ENCODE measurements around the gene POLD3. TPM values are rescaled to one million over a fixed set of nuclear protein-coding genes. Genes with fewer than 3 reads are reported as not detected.
A peak's percentile ranks its signal among the peaks of the same experiment; 100 is the strongest.

Gene POLD3
- total and polyA plus RNA-seq, 10 of the 15 experiments (the other 5 are each of a cell fraction or from before 2014, with no cell fraction given), result 23.8 to 63.7 (median 38.7) TPM

GRCh38 chr11:74593463-74593862 lies 1.1 kb downstream of the POLD3 start:
- no TSS peak for BruUV-seq (replicated peaks)

More at GRCh38 chr11:74593463-74593862, 1.1 kb downstream of the POLD3 start:
- RAD21 ChIA-PET (ENCODE audit: unreplicated experiment), result no interaction called here
- Histone ChIP-seq H2AFZ (ENCODE audit: control insufficient read depth, low read depth, low read length) (peak overlapping the region; percentile 96), H3K9ac (ENCODE audit: control insufficient read depth, insufficient read depth, low read length) (peak overlapping the region; percentile 95), H3K4me3 (peak overlapping the region; percentile 99), H3K27me3 (replicated peaks in 1 of 2; ENCODE audit: control insufficient read depth in 2 of 2, insufficient read depth in 2 of 2, low read length in 1 of 2) (no peaks in the 10 kb centered on the region), H3K4me1 (ENCODE audit: control insufficient read depth, insufficient read depth, low read length) (no peaks in the 10 kb centered on the region), H3K36me3 (ENCODE audit: control insufficient read depth in 2 of 2, insufficient read depth in 2 of 2, low read length in 1 of 2) (peaks cover 2 to 4% of the 10 kb centered on the region in 2 experiments; a peak in 3 of 4 replicates), H3K79me2 (ENCODE audit: control insufficient read depth, insufficient read depth, low read length) (peaks cover 25% of the 10 kb centered on the region), H4K20me1 (ENCODE audit: control insufficient read depth, insufficient read depth) (no peaks in the 10 kb centered on the region), H3K9me3 (replicated peaks; ENCODE audit: control insufficient read depth, insufficient read depth, low read length) (no peaks in the 10 kb centered on the region; the same call in 2 of the 3 replicates), H3K27ac (ENCODE audit: control insufficient read depth, insufficient read depth) (peak overlapping the region; percentile 87), H3K4me2 (ENCODE audit: control insufficient read depth, insufficient read depth) (peak overlapping the region; percentile 88)
- DNase-seq (ENCODE audit: low read depth, low spot score), result no peak
- WGBS (ENCODE audit: insufficient coverage, insufficient replicate concordance, low lambda C conversion rate, missing lambda C conversion rate), result 0% methylated on average over 1 of the region's 1 CpG
- CTCF ChIA-PET, result interaction anchor here (0.6 to 1.5 kb wide), 3 partner anchors 10 to 141 kb away, joined by 3 to 6 read pairs (median 3); no protein-coding TSS in a partner anchor
- FAIRE-seq, result no peak
- POLR2A ChIA-PET, result interaction anchor here (1.0 to 1.7 kb wide), 4 partner anchors 10 to 100 kb away, joined by 3 to 8 read pairs (median 4); partner anchors contain the start of gene LIPT2
- intact Hi-C loops (cut with micrococcal nuclease; ENCODE audit: unreplicated experiment) (no loop called here), in situ Hi-C loops (cut with MboI) (no loop called here)
- ATAC-seq, result no peak; the same call in 2 of the 3 replicates
- TF ChIP-seq TCF12 (IDR thresholded peaks at IDR 0.05; ENCODE audit: low read depth, low read length), result no peak
- TF ChIP-seq POLR2AphosphoS5 (IDR thresholded peaks at IDR 0.05; ENCODE audit: low read length), result no peak
- TF ChIP-seq EED (IDR thresholded peaks at IDR 0.05; ENCODE audit: low read depth), result no peak
- no peak for TF ChIP-seq ELK1 (IDR thresholded peaks at IDR 0.05; ENCODE audit: low read depth, low read length)
- TF ChIP-seq RCOR1 (conservative IDR thresholded peaks at IDR 0.05; ENCODE audit: low read depth, low read length), result no peak
- no peak for TF ChIP-seq HDGF (IDR thresholded peaks at IDR 0.05)
- TF ChIP-seq HCFC1 (IDR thresholded peaks at IDR 0.05; ENCODE audit: low read length), result no peak
- TF ChIP-seq SREBF2 (IDR thresholded peaks at IDR 0.05; ENCODE audit: low read length), result no peak
- no peak for TF ChIP-seq CTCF (IDR thresholded peaks at IDR 0.05 in 2 of 3, conservative IDR thresholded peaks at IDR 0.05 in 1 of 3; ENCODE audit: control insufficient read depth in 2 of 3, extremely low read depth in 1 of 3, insufficient read depth in 1 of 3, low read depth in 3 of 3, low read length in 3 of 3)
- no peak for TF ChIP-seq HDAC6 (IDR thresholded peaks at IDR 0.05; ENCODE audit: unreplicated experiment)
- no peak for TF ChIP-seq TARDBP (IDR thresholded peaks at IDR 0.05; ENCODE audit: borderline replicate concordance)
- no peak for TF ChIP-seq SMAD5 (IDR thresholded peaks at IDR 0.05; ENCODE audit: low read depth)
- SMC1A ChIA-PET (ENCODE audit: uncharacterized antibody, unreplicated experiment), result interaction anchor here (0.8 to 1.1 kb wide), 3 partner anchors 22 to 195 kb away, joined by 3 read pairs; partner anchors contain the start of gene PGM2L1
